ACC112 (cell line): Measurements from ENCODE around the gene UVRAG.

Experiments used
- H2AFZ ChIP-seq: fragments of 200-600 bp; sonication (generic); one replicate; pipeline ENCODE4 v1.6.0; 2017; ENCODE audit warnings: antibody characterized with exemption, low read length; ENCODE audit not compliant: unreplicated experiment
- H3K27ac ChIP-seq: fragments of 200-600 bp; sonication (generic); 2 replicates; pipeline ENCODE4 v1.5.1; 2014; ENCODE audit warnings: low read depth, mild to moderate bottlenecking, antibody characterized with exemption, low read length, moderate library complexity
- H3K27me3 ChIP-seq: fragments of 200-600 bp; sonication (generic); 2 replicates; pipeline ENCODE4 v1.6.1; 2014; ENCODE audit warnings: mild to moderate bottlenecking, antibody characterized with exemption, low read length, moderate library complexity, mixed read lengths; ENCODE audit not compliant: insufficient read depth
- H3K36me3 ChIP-seq: fragments of 200-600 bp; sonication (generic); 2 replicates; pipeline ENCODE4 v1.6.1; 2016; ENCODE audit warnings: mild to moderate bottlenecking, antibody characterized with exemption, low read length, moderate library complexity, mixed read lengths; ENCODE audit not compliant: insufficient read depth
- H3K4me1 ChIP-seq: fragments of 200-600 bp; sonication (generic); one replicate; pipeline ENCODE4 v1.6.1; 2016; ENCODE audit warnings: low read length, mixed read lengths; ENCODE audit not compliant: insufficient read depth, unreplicated experiment, control insufficient read depth
- H3K4me3 ChIP-seq: fragments of 200-600 bp; sonication (generic); 2 replicates; pipeline ENCODE4 v1.5.1; 2014; ENCODE audit warnings: mild to moderate bottlenecking, low read depth, low read length
- H3K79me2 ChIP-seq: fragments of 200-600 bp; sonication (generic); one replicate; pipeline ENCODE4 v1.6.0; 2016; ENCODE audit warnings: low read length; ENCODE audit not compliant: control insufficient read depth, unreplicated experiment, insufficient read depth

UVRAG gene

GRCh38 chr11:76177250-76177686 is 362.3 kb downstream of the UVRAG start:
- no peak overlapping the region for H2AFZ ChIP-seq
- no peaks in the 10 kb centered on the region for H3K79me2 ChIP-seq
- H3K27me3 ChIP-seq = no peaks in the 10 kb centered on the region
- no peaks in the 10 kb centered on the region for H3K36me3 ChIP-seq
- no peak overlapping the region for H3K4me3 ChIP-seq
- H3K27ac ChIP-seq = no peak overlapping the region
- H3K4me1 ChIP-seq = no peaks in the 10 kb centered on the region

GRCh38 chr11:76179147-76179546 is 364.1 kb downstream of the UVRAG start:
- Histone ChIP-seq H3K4me3 (no peak overlapping the region), H3K36me3 (no peaks in the 10 kb centered on the region), H3K79me2 (no peaks in the 10 kb centered on the region), H3K27me3 (no peaks in the 10 kb centered on the region), H3K4me1 (no peaks in the 10 kb centered on the region), H3K27ac (no peak overlapping the region), H2AFZ (no peak overlapping the region)

GRCh38 chr11:76181371-76181770 is 366.4 kb downstream of the UVRAG start:
- Histone ChIP-seq H3K27ac (no peak overlapping the region), H3K79me2 (no peaks in the 10 kb centered on the region), H3K36me3 (no peaks in the 10 kb centered on the region), H3K4me1 (no peaks in the 10 kb centered on the region), H3K27me3 (no peaks in the 10 kb centered on the region), H3K4me3 (no peak overlapping the region), H2AFZ (no peak overlapping the region)

GRCh38 chr11:76184551-76184993 is 369.6 kb downstream of the UVRAG start:
- Histone ChIP-seq H3K4me1 (no peaks in the 10 kb centered on the region), H3K4me3 (no peak overlapping the region), H3K27ac (no peak overlapping the region), H3K36me3 (no peaks in the 10 kb centered on the region), H3K79me2 (no peaks in the 10 kb centered on the region), H2AFZ (no peak overlapping the region), H3K27me3 (no peaks in the 10 kb centered on the region)

- no peak overlapping the region for H3K27ac ChIP-seq
- no peaks in the 10 kb centered on the region for H3K4me1 ChIP-seq
- H3K4me3 ChIP-seq = no peak overlapping the region
- no peaks in the 10 kb centered on the region for H3K27me3 ChIP-seq
- H2AFZ ChIP-seq = no peak overlapping the region
- H3K36me3 ChIP-seq = no peaks in the 10 kb centered on the region
- no peaks in the 10 kb centered on the region for H3K79me2 ChIP-seq
Measured at GRCh38 chr11:76185511-76185910, 370.5 kb downstream of the UVRAG start.

GRCh38 chr11:76185931-76186401 is 371.0 kb downstream of the UVRAG start:
- no peaks in the 10 kb centered on the region for H3K4me1 ChIP-seq
- no peaks in the 10 kb centered on the region for H3K27me3 ChIP-seq
- H2AFZ ChIP-seq = no peak overlapping the region
- no peaks in the 10 kb centered on the region for H3K79me2 ChIP-seq
- H3K36me3 ChIP-seq = no peaks in the 10 kb centered on the region
- H3K27ac ChIP-seq = no peak overlapping the region
- H3K4me3 ChIP-seq = no peak overlapping the region

GRCh38 chr11:76186776-76187279 is 371.8 kb downstream of the UVRAG start:
- Histone ChIP-seq H3K4me3 (no peak overlapping the region), H3K36me3 (no peaks in the 10 kb centered on the region), H2AFZ (no peak overlapping the region), H3K27me3 (no peaks in the 10 kb centered on the region), H3K27ac (no peak overlapping the region), H3K4me1 (no peaks in the 10 kb centered on the region), H3K79me2 (no peaks in the 10 kb centered on the region)

GRCh38 chr11:76188873-76189272 is 373.9 kb downstream of the UVRAG start:
- no peak overlapping the region for H3K4me3 ChIP-seq
- no peak overlapping the region for H2AFZ ChIP-seq

GRCh38 chr11:76189682-76190081 is 374.7 kb downstream of the UVRAG start:
- Histone ChIP-seq H2AFZ (no peak overlapping the region), H3K4me1 (no peaks in the 10 kb centered on the region), H3K36me3 (no peaks in the 10 kb centered on the region), H3K4me3 (no peak overlapping the region), H3K27me3 (no peaks in the 10 kb centered on the region), H3K79me2 (no peaks in the 10 kb centered on the region), H3K27ac (no peak overlapping the region)

More at GRCh38 chr11:76188873-76189272, 373.9 kb downstream of the UVRAG start:
- Histone ChIP-seq H3K27ac (no peak overlapping the region), H3K27me3 (no peaks in the 10 kb centered on the region), H3K36me3 (no peaks in the 10 kb centered on the region), H3K4me1 (no peaks in the 10 kb centered on the region), H3K79me2 (no peaks in the 10 kb centered on the region)

GRCh38 chr11:76190376-76190775 is 375.4 kb downstream of the UVRAG start:
- H2AFZ ChIP-seq = no peak overlapping the region
- H3K27me3 ChIP-seq = no peaks in the 10 kb centered on the region
- no peak overlapping the region for H3K4me3 ChIP-seq
- H3K27ac ChIP-seq = no peak overlapping the region
- H3K79me2 ChIP-seq = no peaks in the 10 kb centered on the region
- H3K4me1 ChIP-seq = no peaks in the 10 kb centered on the region
- no peaks in the 10 kb centered on the region for H3K36me3 ChIP-seq
